ENCODE measurements around the gene NOPCHAP1.

- TF ChIP-seq POLR2AphosphoS5 (IDR thresholded peaks at IDR 0.05) (no peak), CTCF (IDR thresholded peaks at IDR 0.05) (no peak), POLR2A (IDR thresholded peaks at IDR 0.05) (no peak), EP300 (IDR thresholded peaks at IDR 0.05) (no peak)
Measured at GRCh38 chr12:105018776-105019175, 32.7 kb downstream of the NOPCHAP1 start.
